A673 (cell line): ENCODE data around the gene RAB11FIP3.

ENCODE experiments used
- CTCF ChIP-seq: fragments of 300-800, 200-600 bp; sonication (generic); conservative IDR thresholded peaks from 2 replicates; pipeline ENCODE4 v1.5.1; 2017; ENCODE audit warnings: low read depth, mild to moderate bottlenecking, antibody characterized with exemption, low read length, moderate library complexity, mixed read lengths
- EZH2 ChIP-seq: fragments of 200-600 bp; sonication (generic); IDR thresholded peaks from 2 replicates; pipeline ENCODE4 v1.6.1; 2017; ENCODE audit warnings: borderline replicate concordance, low read depth, mild to moderate bottlenecking, mixed read lengths, antibody characterized with exemption, low read length; ENCODE audit not compliant: poor library complexity, severe bottlenecking

DNA sequence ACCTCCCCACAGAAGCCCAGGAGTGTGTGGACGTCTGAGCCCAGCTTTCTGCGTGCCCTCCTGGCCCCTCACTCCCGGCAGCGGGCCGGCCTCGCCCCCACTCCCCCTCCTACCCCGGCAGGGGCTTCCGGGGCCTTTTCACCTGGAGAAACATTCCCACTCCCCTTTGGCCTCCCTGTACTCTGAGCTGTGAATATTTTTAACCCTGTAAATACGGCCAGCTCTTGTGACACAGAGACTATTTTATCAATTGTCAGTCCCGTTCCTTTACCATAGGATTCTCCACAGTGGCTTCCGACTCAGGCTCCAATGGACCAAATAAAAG is 128.8 kb downstream of the RAB11FIP3 start:
- TF ChIP-seq CTCF: no peak
- no peak for TF ChIP-seq EZH2
